ENCODE data around the gene LIPA.
A peak's percentile ranks its signal among the peaks of the same experiment; 100 is the strongest.

Gene LIPA

DNA sequence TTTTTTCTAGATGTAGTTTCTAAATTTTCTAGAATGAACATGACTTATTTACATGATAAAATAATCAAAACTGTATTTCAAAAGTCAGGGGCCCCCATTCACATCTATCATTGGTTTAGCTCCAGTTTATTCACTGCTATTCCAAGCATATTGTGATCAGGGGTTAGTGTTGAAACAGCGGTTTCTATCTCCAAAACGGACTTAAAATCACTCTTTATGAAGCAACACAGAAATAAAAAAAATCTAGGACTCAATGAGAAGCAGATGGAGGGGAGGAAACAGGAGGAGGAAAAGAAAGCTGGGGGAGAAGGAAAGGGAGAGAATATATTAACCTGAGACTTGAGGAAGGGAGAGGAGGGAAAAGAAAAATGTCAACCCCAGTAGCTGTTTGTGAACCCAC lies 29.7 kb downstream of the LIPA start:
- no peaks in the 10 kb centered on the region for H3K9me3 ChIP-seq (ENCODE audit: insufficient read depth, low read length, severe bottlenecking)
- H3K36me3 ChIP-seq (ENCODE audit: insufficient read depth, low read length), result no peaks in the 10 kb centered on the region
- no peaks in the 10 kb centered on the region for H4K20me1 ChIP-seq (ENCODE audit: insufficient read depth, low read length)
- H3K4me2 ChIP-seq (ENCODE audit: insufficient read depth, low read length), result no peak overlapping the region
- no peaks in the 10 kb centered on the region for H3K79me2 ChIP-seq (ENCODE audit: insufficient read depth, low read length)
- peaks cover 6% of the 10 kb centered on the region for H3K4me1 ChIP-seq (ENCODE audit: insufficient read depth, low read length)
- TF ChIP-seq, protein P1, sequence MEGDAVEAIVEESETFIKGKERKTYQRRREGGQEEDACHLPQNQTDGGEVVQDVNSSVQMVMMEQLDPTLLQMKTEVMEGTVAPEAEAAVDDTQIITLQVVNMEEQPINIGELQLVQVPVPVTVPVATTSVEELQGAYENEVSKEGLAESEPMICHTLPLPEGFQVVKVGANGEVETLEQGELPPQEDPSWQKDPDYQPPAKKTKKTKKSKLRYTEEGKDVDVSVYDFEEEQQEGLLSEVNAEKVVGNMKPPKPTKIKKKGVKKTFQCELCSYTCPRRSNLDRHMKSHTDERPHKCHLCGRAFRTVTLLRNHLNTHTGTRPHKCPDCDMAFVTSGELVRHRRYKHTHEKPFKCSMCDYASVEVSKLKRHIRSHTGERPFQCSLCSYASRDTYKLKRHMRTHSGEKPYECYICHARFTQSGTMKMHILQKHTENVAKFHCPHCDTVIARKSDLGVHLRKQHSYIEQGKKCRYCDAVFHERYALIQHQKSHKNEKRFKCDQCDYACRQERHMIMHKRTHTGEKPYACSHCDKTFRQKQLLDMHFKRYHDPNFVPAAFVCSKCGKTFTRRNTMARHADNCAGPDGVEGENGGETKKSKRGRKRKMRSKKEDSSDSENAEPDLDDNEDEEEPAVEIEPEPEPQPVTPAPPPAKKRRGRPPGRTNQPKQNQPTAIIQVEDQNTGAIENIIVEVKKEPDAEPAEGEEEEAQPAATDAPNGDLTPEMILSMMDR (IDR thresholded peaks at IDR 0.05; ENCODE audit: borderline replicate concordance, extremely low read depth, low read length, poor library complexity, severe bottlenecking), result no peak
- no peak overlapping the region for H3K4me3 ChIP-seq (ENCODE audit: low read depth in 1 of 2, low read length in 2 of 2)
- no peaks in the 10 kb centered on the region for H3K27me3 ChIP-seq (ENCODE audit: insufficient read depth, low read length, poor library complexity)
- no peak for DNase-seq
- no peak for ATAC-seq (ENCODE audit: insufficient read depth, low read depth)
- H3K9ac ChIP-seq (ENCODE audit: low read depth, low read length), result no peak overlapping the region
- no peak overlapping the region for H3K27ac ChIP-seq (ENCODE audit: low read length)
- no peak overlapping the region for H2AFZ ChIP-seq (ENCODE audit: low read depth, low read length)

DNA sequence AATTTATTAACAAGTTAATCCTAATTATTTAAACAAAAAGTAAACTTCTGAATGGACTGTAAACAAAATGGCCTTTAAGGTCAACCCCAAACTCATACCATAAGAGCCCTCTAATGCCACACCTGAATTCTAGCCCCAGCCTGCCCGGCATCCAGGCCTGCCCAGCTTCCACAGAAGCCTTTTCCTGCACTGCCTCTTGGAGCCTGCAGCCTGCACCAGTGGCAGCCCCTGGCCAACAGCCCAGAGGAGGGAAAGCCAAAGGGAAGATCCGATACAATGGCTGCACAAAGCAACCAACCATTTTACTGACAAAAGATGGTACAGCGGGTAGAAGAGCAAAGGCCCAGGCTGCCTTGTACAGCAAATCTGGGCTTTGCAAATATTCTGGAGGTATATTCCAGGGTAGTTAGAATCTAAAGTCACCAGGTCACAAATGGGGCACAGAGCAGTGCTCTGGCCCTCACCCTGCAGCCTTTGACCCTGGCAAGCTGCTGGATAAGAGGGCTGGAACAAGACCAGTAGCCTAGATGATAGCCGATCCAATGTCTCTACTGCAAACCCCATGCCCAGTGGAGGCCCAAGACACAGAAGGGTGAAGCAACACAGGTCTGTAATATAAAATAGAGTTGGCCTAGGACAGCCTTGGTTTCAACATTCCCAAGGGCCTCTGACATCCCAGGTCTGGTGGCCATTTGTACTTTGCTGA lies 31.9 kb downstream of the LIPA start:
- no peak for ATAC-seq (ENCODE audit: insufficient read depth, low read depth)

DNA sequence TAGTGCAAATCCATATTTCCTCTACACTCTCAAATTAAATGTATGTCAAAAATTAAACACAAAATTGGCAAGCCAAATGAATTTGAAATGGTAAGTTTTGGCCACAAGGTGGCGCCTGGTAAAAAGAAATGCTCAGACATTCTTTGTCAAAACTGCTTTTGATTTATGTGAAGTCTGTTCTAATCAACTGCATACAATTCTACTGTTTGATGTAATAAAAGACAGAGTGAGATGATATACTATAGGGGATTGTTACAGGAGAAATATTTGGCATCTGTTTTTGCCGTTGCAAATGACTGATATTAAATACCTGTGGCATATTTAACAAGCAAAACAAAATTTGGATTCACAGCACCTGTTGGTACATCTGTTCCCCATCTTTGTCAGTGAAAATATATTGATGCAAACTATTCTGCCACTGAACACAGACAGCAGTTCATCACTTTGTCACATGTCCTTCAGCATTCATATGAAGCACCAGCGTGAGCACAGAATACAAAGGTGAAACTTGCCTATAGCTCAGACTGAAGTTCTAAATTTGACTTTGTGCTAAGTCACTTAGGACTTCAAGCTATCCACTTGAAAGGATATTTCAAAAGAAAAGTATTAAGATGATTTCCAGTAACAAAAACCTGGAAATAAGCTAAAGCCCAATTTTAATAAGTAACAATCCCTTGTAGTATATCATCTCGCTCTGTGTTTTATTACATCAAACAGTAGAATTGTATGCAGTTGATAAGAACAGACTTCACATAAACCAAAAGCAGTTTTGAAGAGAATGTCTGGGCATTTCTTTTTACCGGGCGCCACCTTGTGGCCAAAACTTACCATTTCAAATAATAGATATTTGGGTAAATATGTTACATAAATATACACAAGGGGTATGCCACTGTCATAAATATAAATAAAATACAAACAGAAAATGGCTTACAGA lies 34.3 kb downstream of the LIPA start:
- Histone ChIP-seq H3K27ac (ENCODE audit: low read length) (no peak overlapping the region), H3K9me3 (ENCODE audit: insufficient read depth, low read length, severe bottlenecking) (no peaks in the 10 kb centered on the region), H3K27me3 (ENCODE audit: insufficient read depth, low read length, poor library complexity) (no peaks in the 10 kb centered on the region), H3K4me2 (ENCODE audit: insufficient read depth, low read length) (peak overlapping the region; percentile 3; the same call in 1 of the 2 replicates), H4K20me1 (ENCODE audit: insufficient read depth, low read length) (no peaks in the 10 kb centered on the region), H3K4me3 (ENCODE audit: low read depth in 1 of 2, low read length in 2 of 2) (no peak overlapping the region), H3K4me1 (ENCODE audit: insufficient read depth, low read length) (peaks cover 6% of the 10 kb centered on the region), H3K79me2 (ENCODE audit: insufficient read depth, low read length) (no peaks in the 10 kb centered on the region), H2AFZ (ENCODE audit: low read depth, low read length) (0 out of 2 replicates have a peak overlapping the region, but pooled peaks have one; percentile 3), H3K36me3 (ENCODE audit: insufficient read depth, low read length) (no peaks in the 10 kb centered on the region), H3K9ac (ENCODE audit: low read depth, low read length) (no peak overlapping the region)
- TF ChIP-seq, protein P1 (IDR thresholded peaks at IDR 0.05; ENCODE audit: borderline replicate concordance, extremely low read depth, low read length, poor library complexity, severe bottlenecking), result peak; percentile 82
- TF ChIP-seq EZH2 (IDR thresholded peaks at IDR 0.05; ENCODE audit: borderline replicate concordance, low read depth, low read length, severe bottlenecking), result no peak
- peak; percentile 69 for ATAC-seq (ENCODE audit: insufficient read depth, low read depth)
- DNase-seq, result peak; percentile 65

More for the DNA sequence above, 31.9 kb downstream of the LIPA start:
- Histone ChIP-seq H3K79me2 (ENCODE audit: insufficient read depth, low read length) (no peaks in the 10 kb centered on the region), H3K4me1 (ENCODE audit: insufficient read depth, low read length) (peaks cover 6% of the 10 kb centered on the region), H3K4me2 (ENCODE audit: insufficient read depth, low read length) (no peak overlapping the region), H3K4me3 (ENCODE audit: low read depth in 1 of 2, low read length in 2 of 2) (no peak overlapping the region), H3K9ac (ENCODE audit: low read depth, low read length) (no peak overlapping the region), H3K36me3 (ENCODE audit: insufficient read depth, low read length) (no peaks in the 10 kb centered on the region), H3K27ac (ENCODE audit: low read length) (no peak overlapping the region), H2AFZ (ENCODE audit: low read depth, low read length) (no peak overlapping the region), H4K20me1 (ENCODE audit: insufficient read depth, low read length) (no peaks in the 10 kb centered on the region), H3K9me3 (ENCODE audit: insufficient read depth, low read length, severe bottlenecking) (no peaks in the 10 kb centered on the region), H3K27me3 (ENCODE audit: insufficient read depth, low read length, poor library complexity) (no peaks in the 10 kb centered on the region)
- DNase-seq, result no peak
- TF ChIP-seq EZH2 (IDR thresholded peaks at IDR 0.05; ENCODE audit: borderline replicate concordance, low read depth, low read length, severe bottlenecking), result no peak
- TF ChIP-seq, protein P1 (IDR thresholded peaks at IDR 0.05; ENCODE audit: borderline replicate concordance, extremely low read depth, low read length, poor library complexity, severe bottlenecking), result no peak

Data from DND-41 (cell line).